C4-2B (cell line): ENCODE results near the gene EXOC1.

Experiments used
- ZFX ChIP-seq: fragments of 450-650 bp; IDR thresholded peaks from 2 replicates; pipeline ENCODE4 v1.6.1; 2017
- TF ChIP-seq, protein P1 (sequence below): fragments of 450-650 bp; conservative IDR thresholded peaks from 2 replicates; pipeline ENCODE4 v1.5.1; 2017; ENCODE audit warnings: mild to moderate bottlenecking

- TF ChIP-seq, protein P1, sequence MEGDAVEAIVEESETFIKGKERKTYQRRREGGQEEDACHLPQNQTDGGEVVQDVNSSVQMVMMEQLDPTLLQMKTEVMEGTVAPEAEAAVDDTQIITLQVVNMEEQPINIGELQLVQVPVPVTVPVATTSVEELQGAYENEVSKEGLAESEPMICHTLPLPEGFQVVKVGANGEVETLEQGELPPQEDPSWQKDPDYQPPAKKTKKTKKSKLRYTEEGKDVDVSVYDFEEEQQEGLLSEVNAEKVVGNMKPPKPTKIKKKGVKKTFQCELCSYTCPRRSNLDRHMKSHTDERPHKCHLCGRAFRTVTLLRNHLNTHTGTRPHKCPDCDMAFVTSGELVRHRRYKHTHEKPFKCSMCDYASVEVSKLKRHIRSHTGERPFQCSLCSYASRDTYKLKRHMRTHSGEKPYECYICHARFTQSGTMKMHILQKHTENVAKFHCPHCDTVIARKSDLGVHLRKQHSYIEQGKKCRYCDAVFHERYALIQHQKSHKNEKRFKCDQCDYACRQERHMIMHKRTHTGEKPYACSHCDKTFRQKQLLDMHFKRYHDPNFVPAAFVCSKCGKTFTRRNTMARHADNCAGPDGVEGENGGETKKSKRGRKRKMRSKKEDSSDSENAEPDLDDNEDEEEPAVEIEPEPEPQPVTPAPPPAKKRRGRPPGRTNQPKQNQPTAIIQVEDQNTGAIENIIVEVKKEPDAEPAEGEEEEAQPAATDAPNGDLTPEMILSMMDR, result no peak
- TF ChIP-seq ZFX, result no peak
These were observed 28.6 kb upstream of the EXOC1 start for GRCh38 chr4:55824865-55825264.
